AG04449 (cell line): ENCODE results near the gene C1orf141.

Experiments used
- CTCF ChIA-PET: fragments of 350-600 bp; formaldehyde crosslinking; extraction: SDS; loops from one replicate; lab custom pipeline; 2021; ENCODE audit warnings: antibody characterized with exemption; lab: Yijun Ruan, JAX
- POLR2A ChIA-PET: fragments of 400-600, 350-600 bp; formaldehyde crosslinking; extraction: SDS; loops from one replicate; lab custom pipeline; 2020; ENCODE audit warnings: antibody characterized with exemption, inconsistent platforms; lab: Yijun Ruan, JAX
- DNase-seq: peaks from one replicate; pipeline ENCODE4 v3.0.0-alpha.2; 2010; ENCODE audit warnings: low read depth, low spot score
- H3K4me3 ChIP-seq: 2 replicates; pipeline ENCODE4 v1.5.1; 2011; ENCODE audit warnings: low read depth, mild to moderate bottlenecking, control low read depth, low read length
- TF ChIP-seq, protein P1 (sequence below): IDR thresholded peaks from one replicate; pipeline ENCODE4 v1.5.1; 2011; ENCODE audit warnings: mild to moderate bottlenecking, moderate library complexity, low read length, control low read depth, inconsistent platforms; ENCODE audit not compliant: insufficient read depth; ENCODE audit errors: missing control alignments

Gene C1orf141

DNA sequence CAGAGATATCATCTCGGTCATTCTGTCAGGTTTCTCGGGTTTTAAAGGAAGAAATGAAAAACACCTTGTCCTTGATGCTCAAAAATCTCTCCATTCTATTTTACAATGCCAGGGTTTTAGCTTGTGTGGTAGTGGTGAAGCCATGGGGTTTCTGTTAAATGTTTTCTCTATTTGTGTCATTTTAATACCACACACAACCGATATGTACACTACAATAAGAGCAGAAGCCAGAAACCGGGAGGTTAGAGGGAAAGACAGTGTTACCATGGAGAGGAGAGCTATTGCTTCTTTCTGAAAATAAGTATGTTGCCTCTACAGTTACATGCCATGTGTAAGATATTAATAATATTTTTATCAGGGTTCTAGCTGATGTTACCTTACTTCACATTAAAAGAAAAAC is 83.6 kb downstream of the C1orf141 start:
- no peak for DNase-seq
- ChIA-PET CTCF (interaction anchor here (2.1 to 5.4 kb wide), 3 partner anchors 7 to 98 kb away, joined by 6 to 24 read pairs (median 23); no protein-coding TSS in a partner anchor), POLR2A (no interaction called here)
- TF ChIP-seq, protein P1, sequence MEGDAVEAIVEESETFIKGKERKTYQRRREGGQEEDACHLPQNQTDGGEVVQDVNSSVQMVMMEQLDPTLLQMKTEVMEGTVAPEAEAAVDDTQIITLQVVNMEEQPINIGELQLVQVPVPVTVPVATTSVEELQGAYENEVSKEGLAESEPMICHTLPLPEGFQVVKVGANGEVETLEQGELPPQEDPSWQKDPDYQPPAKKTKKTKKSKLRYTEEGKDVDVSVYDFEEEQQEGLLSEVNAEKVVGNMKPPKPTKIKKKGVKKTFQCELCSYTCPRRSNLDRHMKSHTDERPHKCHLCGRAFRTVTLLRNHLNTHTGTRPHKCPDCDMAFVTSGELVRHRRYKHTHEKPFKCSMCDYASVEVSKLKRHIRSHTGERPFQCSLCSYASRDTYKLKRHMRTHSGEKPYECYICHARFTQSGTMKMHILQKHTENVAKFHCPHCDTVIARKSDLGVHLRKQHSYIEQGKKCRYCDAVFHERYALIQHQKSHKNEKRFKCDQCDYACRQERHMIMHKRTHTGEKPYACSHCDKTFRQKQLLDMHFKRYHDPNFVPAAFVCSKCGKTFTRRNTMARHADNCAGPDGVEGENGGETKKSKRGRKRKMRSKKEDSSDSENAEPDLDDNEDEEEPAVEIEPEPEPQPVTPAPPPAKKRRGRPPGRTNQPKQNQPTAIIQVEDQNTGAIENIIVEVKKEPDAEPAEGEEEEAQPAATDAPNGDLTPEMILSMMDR: no peak
- no peak overlapping the region for H3K4me3 ChIP-seq

DNA sequence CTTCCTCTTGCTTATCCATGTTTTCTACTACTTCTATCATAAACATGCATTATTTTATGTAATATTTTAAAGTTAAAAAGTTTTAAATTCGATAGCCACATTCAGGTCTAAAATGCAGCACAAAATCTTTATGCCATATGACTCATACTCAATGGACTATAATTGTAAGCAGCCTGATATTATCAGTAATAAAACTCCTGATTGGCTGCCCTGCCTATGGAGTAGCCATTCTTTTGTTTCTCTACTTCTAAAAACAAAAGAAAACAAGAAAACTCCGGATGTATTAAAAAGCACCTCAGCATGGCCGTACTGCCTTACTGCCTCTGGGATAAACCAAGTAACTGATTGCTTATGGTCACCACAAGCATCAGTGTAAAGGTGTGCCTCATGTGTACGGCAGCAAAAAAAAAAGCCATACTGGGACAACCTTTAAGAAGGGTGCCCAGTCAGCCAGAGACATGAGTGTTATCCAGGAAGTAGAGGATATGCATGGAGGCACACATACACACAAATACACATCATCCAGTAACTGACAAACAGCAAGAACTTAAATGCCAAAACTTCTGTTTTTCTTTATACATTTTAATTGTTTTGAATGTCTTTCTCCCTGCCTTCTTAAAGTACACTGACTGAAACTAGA is 90.0 kb downstream of the C1orf141 start:
- ChIA-PET POLR2A (interaction anchor here (1.0 kb wide), 1 partner anchor 25 kb away, joined by 4 read pairs; no protein-coding TSS in a partner anchor), CTCF (interaction anchor here (1.8 kb wide), 1 partner anchor 49 kb away, joined by 6 read pairs; no protein-coding TSS in a partner anchor)
- no peak overlapping the region for H3K4me3 ChIP-seq
- DNase-seq: no peak
- TF ChIP-seq, protein P1: no peak

DNA sequence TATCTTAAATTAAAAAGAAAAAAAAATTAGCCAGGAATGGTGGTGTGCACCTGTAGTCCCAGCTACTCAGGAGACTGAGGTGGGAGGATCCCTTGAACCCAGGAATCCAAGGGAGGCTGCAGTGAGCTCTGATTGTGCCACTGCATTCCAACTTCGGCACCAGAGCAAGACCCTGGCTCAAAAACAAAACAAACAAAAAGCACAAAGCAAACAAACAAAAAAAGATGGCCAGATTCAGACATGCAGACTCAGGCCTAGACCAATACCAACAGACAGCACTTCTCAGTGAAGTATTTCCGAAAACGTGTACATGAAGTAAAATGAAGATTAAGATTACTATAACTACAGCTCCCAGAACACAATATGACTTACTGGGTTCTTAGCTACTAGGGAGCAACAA is 91.4 kb downstream of the C1orf141 start:
- TF ChIP-seq, protein P1: no peak
- DNase-seq: no peak
- ChIA-PET POLR2A (no interaction called here), CTCF (interaction anchor here (1.8 kb wide), 1 partner anchor 47 kb away, joined by 6 read pairs; no protein-coding TSS in a partner anchor)
- H3K4me3 ChIP-seq: no peak overlapping the region
